NCI-H82 (cell line): ENCODE measurements around the gene TADA2A.
"Not testable (repeated sequence)": the region's sequence is repeated elsewhere in the genome, so short reads cannot be mapped to it uniquely, and the experiment has no call there.

Experiments used
- DNase-seq: peaks from one replicate; lab custom pipeline; 2025; lab: John Stamatoyannopoulos, UW

TADA2A gene

GRCh38 chr17:37492167-37492566, 85.5 kb downstream of the TADA2A start:
- DNase-seq = no peak

- DNase-seq = no peak
Measured at GRCh38 chr17:37493249-37494027, 86.8 kb downstream of the TADA2A start.

- no peak for DNase-seq
Measured at GRCh38 chr17:37494401-37494831, 87.7 kb downstream of the TADA2A start.

GRCh38 chr17:37494971-37495370, 88.3 kb downstream of the TADA2A start:
- no peak for DNase-seq

GRCh38 chr17:37500378-37500777, 93.7 kb downstream of the TADA2A start:
- DNase-seq = no peak

GRCh38 chr17:37502009-37502936, 95.6 kb downstream of the TADA2A start:
- DNase-seq = no peak

- DNase-seq = no peak
Measured at GRCh38 chr17:37503148-37503547, 96.5 kb downstream of the TADA2A start.

GRCh38 chr17:37505333-37505732, 98.6 kb downstream of the TADA2A start:
- DNase-seq = no peak

- peak; percentile 91 for DNase-seq
Measured at GRCh38 chr17:37506678-37507077, 100.0 kb downstream of the TADA2A start.

- peak; percentile 37 for DNase-seq
Measured at GRCh38 chr17:37507111-37507510, 100.4 kb downstream of the TADA2A start.

- no peak for DNase-seq
Measured at GRCh38 chr17:37510056-37510455, 103.4 kb downstream of the TADA2A start.

- DNase-seq = not testable (repeated sequence)
Measured at GRCh38 chr17:37511642-37512041, 105.0 kb downstream of the TADA2A start.

- peak; percentile 94 for DNase-seq
Measured at GRCh38 chr17:37512442-37513068, 105.9 kb downstream of the TADA2A start.

GRCh38 chr17:37513711-37514110, 107.0 kb downstream of the TADA2A start:
- DNase-seq = no peak

GRCh38 chr17:37516127-37516571, 109.5 kb downstream of the TADA2A start:
- no peak for DNase-seq

GRCh38 chr17:37517881-37518280, 111.2 kb downstream of the TADA2A start:
- no peak for DNase-seq

- DNase-seq = no peak
Measured at GRCh38 chr17:37518826-37519225, 112.1 kb downstream of the TADA2A start.

- no peak for DNase-seq
Measured at GRCh38 chr17:37519251-37519985, 112.7 kb downstream of the TADA2A start.

- DNase-seq = no peak
Measured at GRCh38 chr17:37520174-37520573, 113.5 kb downstream of the TADA2A start.

- DNase-seq = no peak
Measured at GRCh38 chr17:37521821-37522220, 115.1 kb downstream of the TADA2A start.

GRCh38 chr17:37523715-37524219, 117.1 kb downstream of the TADA2A start:
- DNase-seq = no peak
